HFFc6 (cell line): ENCODE data around the gene RCVRN. TPM values are rescaled to one million over a fixed set of nuclear protein-coding genes. Genes with fewer than 3 reads are reported as not detected.
A peak's percentile ranks its signal among the peaks of the same experiment; 100 is the strongest.

Experiments
- DNase-seq: peaks from one replicate; pipeline ENCODE4 v3.0.0-alpha.2; 2018
- H3K27ac Mint-ChIP-seq: 2 replicates; pipeline ENCODE4 v1.8.0; 2020; ENCODE audit warnings: mild to moderate bottlenecking, mixed read lengths
- H3K27me3 Mint-ChIP-seq: 2 replicates; pipeline ENCODE4 v1.8.0; 2021; ENCODE audit warnings: mild to moderate bottlenecking, moderate library complexity, mixed read lengths; ENCODE audit not compliant: insufficient read depth
- H3K36me3 Mint-ChIP-seq: 2 replicates; pipeline ENCODE4 v1.8.0; 2021; ENCODE audit warnings: low read depth, mixed read lengths
- H3K4me1 Mint-ChIP-seq: 2 replicates; pipeline ENCODE4 v1.8.0; 2020; ENCODE audit warnings: low read depth, mixed read lengths
- H3K4me3 Mint-ChIP-seq: 2 replicates; pipeline ENCODE4 v1.8.0; 2020; ENCODE audit warnings: mild to moderate bottlenecking, moderate library complexity, mixed read lengths
- H3K9me3 Mint-ChIP-seq: 2 replicates; pipeline ENCODE4 v1.8.0; 2020; ENCODE audit warnings: mild to moderate bottlenecking, mixed read lengths
- CTCF ChIP-seq: fragments of 200-600 bp; sonication (generic); IDR thresholded peaks from 2 replicates; pipeline ENCODE4 v1.5.0; 2021; ENCODE audit warnings: antibody characterized with exemption, mild to moderate bottlenecking
- total RNA-seq, 6 experiments: library from RNA; stranded (reverse); fragmentation: NEBNext Ultra II Directional; extraction: Animal tissue kit (Norgen Biotek cat#: 25700); gene quantifications; 2 replicates in 1 of 6; 3 replicates in 5 of 6; pipeline ENCODE4 v1.2.3, GENCODE V29; 2021

The RCVRN gene
- total RNA-seq, 6 experiments from 2014 or later, result not detected

GRCh38 chr17:9902120-9902519 lies 3.0 kb downstream of the RCVRN start:
- no peak overlapping the region; the same call in 1 of the 2 replicates for H3K27ac Mint-ChIP-seq

DNA sequence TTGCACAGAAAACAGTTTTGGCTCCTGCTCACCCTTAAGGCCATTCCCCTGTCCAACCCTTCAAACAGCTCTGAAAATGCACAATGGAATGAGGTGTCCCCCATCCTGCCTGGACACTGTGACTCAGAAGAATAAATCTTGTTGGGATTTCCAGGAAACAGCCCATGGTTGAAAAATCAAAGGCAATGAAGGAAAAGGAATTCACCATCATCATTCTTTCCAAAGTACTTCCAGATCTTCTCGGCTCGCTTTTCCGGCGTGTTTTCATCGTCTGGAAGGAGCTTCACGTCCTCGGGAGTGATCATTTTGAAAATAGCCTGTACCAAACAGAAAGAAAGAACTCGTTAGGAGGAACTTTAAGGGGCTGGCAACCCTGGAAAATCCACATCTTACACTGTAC lies 4.3 kb downstream of the RCVRN start:
- Mint-ChIP-seq H3K27ac (peak overlapping the region; percentile 73), H3K36me3 (no peaks in the 10 kb centered on the region), H3K4me3 (peak overlapping the region; percentile 68), H3K4me1 (peaks cover 28% of the 10 kb centered on the region; the same call in 1 of the 2 replicates), H3K27me3 (peaks cover 10% of the 10 kb centered on the region), H3K9me3 (no peaks in the 10 kb centered on the region; the same call in 1 of the 2 replicates)
- no peak for TF ChIP-seq CTCF
- DNase-seq, result peak; percentile 71

More at GRCh38 chr17:9902120-9902519, 3.0 kb downstream of the RCVRN start:
- Mint-ChIP-seq H3K4me3 (no peak overlapping the region), H3K27me3 (peaks cover 8% of the 10 kb centered on the region), H3K9me3 (no peaks in the 10 kb centered on the region; the same call in 1 of the 2 replicates), H3K4me1 (peaks cover 28% of the 10 kb centered on the region; the same call in 1 of the 2 replicates), H3K36me3 (no peaks in the 10 kb centered on the region)
- no peak for DNase-seq
- no peak for TF ChIP-seq CTCF

GRCh38 chr17:9900044-9900594 lies 5.0 kb downstream of the RCVRN start:
- H3K27me3 Mint-ChIP-seq, result peaks cover 10% of the 10 kb centered on the region
- H3K27ac Mint-ChIP-seq, result peak overlapping the region; percentile 73; the same call in 1 of the 2 replicates
- peak overlapping the region; percentile 68; the same call in 1 of the 2 replicates for H3K4me3 Mint-ChIP-seq
- H3K4me1 Mint-ChIP-seq, result peaks cover 28% of the 10 kb centered on the region; the same call in 1 of the 2 replicates
- H3K9me3 Mint-ChIP-seq, result no peaks in the 10 kb centered on the region; the same call in 1 of the 2 replicates
- no peak; the same call in 1 of the 2 replicates for TF ChIP-seq CTCF
- H3K36me3 Mint-ChIP-seq, result no peaks in the 10 kb centered on the region
- peak; percentile 26 for DNase-seq

GRCh38 chr17:9899280-9900043 lies 5.6 kb downstream of the RCVRN start:
- no peak overlapping the region for H3K4me3 Mint-ChIP-seq
- H3K27ac Mint-ChIP-seq, result no peak overlapping the region; the same call in 1 of the 2 replicates
- peaks cover 10% of the 10 kb centered on the region for H3K27me3 Mint-ChIP-seq
- no peak for TF ChIP-seq CTCF
- no peaks in the 10 kb centered on the region for H3K36me3 Mint-ChIP-seq
- H3K9me3 Mint-ChIP-seq, result no peaks in the 10 kb centered on the region; the same call in 1 of the 2 replicates
- DNase-seq, result no peak
- H3K4me1 Mint-ChIP-seq, result peaks cover 33% of the 10 kb centered on the region; the same call in 1 of the 2 replicates

- Mint-ChIP-seq H3K27ac (no peak overlapping the region), H3K27me3 (peaks cover 12% of the 10 kb centered on the region), H3K4me1 (peaks cover 39% of the 10 kb centered on the region; the same call in 1 of the 2 replicates), H3K9me3 (no peaks in the 10 kb centered on the region; the same call in 1 of the 2 replicates), H3K4me3 (no peak overlapping the region), H3K36me3 (no peaks in the 10 kb centered on the region)
- TF ChIP-seq CTCF, result no peak
- DNase-seq, result no peak
These were observed 6.3 kb downstream of the RCVRN start for GRCh38 chr17:9898812-9899211.
